HL-60 (cell line): ENCODE data around the gene ELL2.

Experiments
- CTCF ChIP-seq: IDR thresholded peaks from one replicate; pipeline ENCODE4 v1.5.1; 2011; ENCODE audit warnings: low read length, control low read depth, inconsistent platforms; ENCODE audit not compliant: insufficient read depth
- POLR2AphosphoS5 ChIP-seq: IDR thresholded peaks from 2 replicates; pipeline ENCODE4 v1.6.1; 2012; ENCODE audit warnings: low read depth
- REST ChIP-seq: IDR thresholded peaks from 2 replicates; pipeline ENCODE4 v1.6.1; 2012; ENCODE audit warnings: low read depth; ENCODE audit not compliant: insufficient replicate concordance

DNA sequence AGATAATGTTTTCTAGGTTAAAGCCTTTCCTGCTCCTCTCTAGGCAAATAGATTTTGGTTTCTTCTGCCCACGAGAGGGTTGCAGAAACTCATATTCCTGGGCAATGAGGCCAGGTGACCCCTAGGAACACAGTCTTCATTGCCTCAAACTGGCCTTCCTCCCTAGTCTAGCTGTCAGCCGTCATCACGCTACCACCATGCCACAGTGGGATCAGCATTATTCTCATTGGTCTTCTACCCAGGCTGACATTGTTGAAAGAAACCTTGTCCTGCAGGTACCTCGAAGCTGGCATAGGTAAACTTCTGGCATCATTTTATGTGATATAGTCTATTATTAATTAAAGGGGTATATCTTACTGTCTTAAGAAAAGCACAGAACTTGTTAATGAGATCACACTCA is 51.1 kb downstream of the ELL2 start:
- TF ChIP-seq CTCF (no peak), REST (no peak), POLR2AphosphoS5 (no peak)
